HG03175 (cell line): ENCODE results near the gene RBM46.

Experiments used
- ATAC-seq: cut with Tn5 transposase; IDR thresholded peaks from one replicate; pipeline ENCODE4 v1.9.1; 2021; ENCODE audit warnings: mild to moderate bottlenecking, moderate library complexity; ENCODE audit not compliant: unreplicated experiment

The RBM46 gene

GRCh38 chr4:154781126-154781982, at the start of gene RBM46:
Gene RBM46 (plus strand): TSS chr4:154781272. CDS start chr4:154796753, 15,481 bp downstream.
- no peak for ATAC-seq

- no peak for ATAC-seq
Observed at GRCh38 chr4:154731756-154732155, 49.3 kb upstream of the RBM46 start.

GRCh38 chr4:154732669-154733068, 48.4 kb upstream of the RBM46 start:
- ATAC-seq = no peak

GRCh38 chr4:154736770-154737169, 44.3 kb upstream of the RBM46 start:
- ATAC-seq = no peak

- no peak for ATAC-seq
Observed at GRCh38 chr4:154738426-154738825, 42.6 kb upstream of the RBM46 start.

- ATAC-seq = no peak
Observed at GRCh38 chr4:154739111-154739510, 42.0 kb upstream of the RBM46 start.

- ATAC-seq = no peak
Observed at GRCh38 chr4:154740462-154740861, 40.6 kb upstream of the RBM46 start.

GRCh38 chr4:154741131-154741665, 39.9 kb upstream of the RBM46 start:
- no peak for ATAC-seq

GRCh38 chr4:154741922-154742850, 38.9 kb upstream of the RBM46 start:
- no peak for ATAC-seq

- peak; percentile 57 for ATAC-seq
Observed at GRCh38 chr4:154743683-154744340, 37.3 kb upstream of the RBM46 start, which contains the start of gene LRAT. Gene LRAT (plus strand): TSS chr4:154744000. CDS start chr4:154744327, 327 bp downstream.

GRCh38 chr4:154744341-154744926, 36.6 kb upstream of the RBM46 start:
- ATAC-seq = no peak

GRCh38 chr4:154757713-154758112, 23.4 kb upstream of the RBM46 start:
- no peak for ATAC-seq

- ATAC-seq = no peak
Observed at GRCh38 chr4:154760895-154761294, 20.2 kb upstream of the RBM46 start.

GRCh38 chr4:154778264-154778663, 2.8 kb upstream of the RBM46 start:
- no peak for ATAC-seq

- no peak for ATAC-seq
Observed at GRCh38 chr4:154779362-154779947, 1.6 kb upstream of the RBM46 start.

- no peak for ATAC-seq
Observed at GRCh38 chr4:154781983-154782293, 866 bp downstream of the RBM46 start.

- ATAC-seq = peak; percentile 90
Observed at GRCh38 chr4:154807042-154807630, 26.1 kb downstream of the RBM46 start.

GRCh38 chr4:154818230-154818629, 37.2 kb downstream of the RBM46 start:
- no peak for ATAC-seq

- ATAC-seq = no peak
Observed at GRCh38 chr4:154822775-154823174, 41.7 kb downstream of the RBM46 start.

GRCh38 chr4:154836030-154836429, 55.0 kb downstream of the RBM46 start:
- no peak for ATAC-seq
